ENCODE measurements around the gene TMC2.

The TMC2 gene

DNA sequence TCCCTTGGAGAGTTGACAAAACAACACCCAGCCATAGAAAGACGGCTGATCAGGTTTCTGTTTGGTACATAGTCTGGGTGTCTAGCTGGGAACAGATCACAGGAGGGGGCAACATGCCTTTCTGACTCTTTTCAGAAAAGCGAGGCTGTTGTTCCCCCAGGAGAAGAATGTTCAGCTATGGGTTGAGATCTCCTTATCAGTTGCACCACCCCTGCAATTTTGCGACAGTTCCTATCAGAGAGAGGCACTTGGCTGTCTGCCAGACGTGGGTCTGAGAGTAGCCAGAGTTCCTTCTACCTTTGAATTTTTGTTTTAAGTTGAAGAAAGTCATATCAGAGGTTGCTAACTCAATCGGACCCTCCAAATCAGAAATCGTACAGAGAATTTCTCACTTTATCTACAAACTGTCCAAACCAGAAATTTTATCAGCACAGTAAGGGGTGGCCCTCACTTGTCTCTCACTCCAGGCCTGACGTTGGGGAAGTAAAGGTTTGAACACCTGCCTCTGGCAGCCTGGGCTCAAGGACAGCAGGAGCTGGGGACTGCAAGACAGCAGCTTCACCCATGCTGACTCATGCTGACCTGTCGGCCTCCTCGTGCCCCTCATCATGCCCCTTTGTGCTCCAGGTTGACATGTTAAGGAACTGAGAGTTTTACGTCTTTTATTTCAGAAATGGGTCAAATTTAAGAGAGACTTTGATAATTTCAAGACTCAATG is 42.3 kb downstream of the TMC2 start:
- no peak for DNase-seq

- no peak for DNase-seq
Measured at GRCh38 chr20:2585811-2586210, 49.4 kb downstream of the TMC2 start.

DNA sequence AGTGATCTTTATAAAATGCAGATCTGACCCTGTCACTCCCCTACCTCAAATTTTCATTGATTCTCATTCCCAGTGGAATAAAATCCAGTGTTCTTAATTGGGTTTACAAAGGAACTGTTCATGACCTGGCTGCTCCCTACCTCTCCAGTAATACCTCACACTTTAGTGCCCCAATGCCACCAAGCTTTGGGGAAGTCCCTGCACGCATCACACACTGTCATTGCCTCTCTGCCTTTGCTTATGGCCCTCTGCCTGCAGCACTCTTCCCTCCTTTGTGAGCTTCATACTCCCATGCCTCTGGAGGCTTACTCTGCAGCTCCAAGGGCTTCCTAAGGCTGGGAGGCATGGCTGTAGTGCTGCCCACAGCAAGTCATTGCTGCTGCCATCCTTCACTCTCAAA is 57.4 kb downstream of the TMC2 start:
- DNase-seq: no peak

DNA sequence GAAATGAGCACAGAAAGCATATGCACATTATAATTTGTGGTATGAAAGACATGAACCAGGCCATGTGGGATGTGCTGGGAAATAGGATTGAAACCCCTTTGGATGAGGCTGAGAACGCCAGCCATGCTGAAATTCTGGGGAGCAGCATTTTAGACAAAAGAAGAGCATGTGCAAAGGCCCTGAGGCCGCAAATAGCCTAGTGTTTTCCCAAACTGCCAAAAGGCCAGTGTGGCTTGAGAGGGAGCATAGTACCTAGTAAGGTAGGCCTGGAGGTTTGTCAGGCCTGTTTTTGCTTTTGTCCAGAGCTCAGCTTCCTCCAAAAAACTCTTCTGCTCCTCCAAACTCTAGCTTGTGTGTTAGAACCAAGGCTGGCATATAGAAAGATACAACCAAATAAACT is 58.7 kb downstream of the TMC2 start:
- no peak for DNase-seq

GRCh38 chr20:2596673-2597279 is 60.4 kb downstream of the TMC2 start:
- DNase-seq: no peak

DNA sequence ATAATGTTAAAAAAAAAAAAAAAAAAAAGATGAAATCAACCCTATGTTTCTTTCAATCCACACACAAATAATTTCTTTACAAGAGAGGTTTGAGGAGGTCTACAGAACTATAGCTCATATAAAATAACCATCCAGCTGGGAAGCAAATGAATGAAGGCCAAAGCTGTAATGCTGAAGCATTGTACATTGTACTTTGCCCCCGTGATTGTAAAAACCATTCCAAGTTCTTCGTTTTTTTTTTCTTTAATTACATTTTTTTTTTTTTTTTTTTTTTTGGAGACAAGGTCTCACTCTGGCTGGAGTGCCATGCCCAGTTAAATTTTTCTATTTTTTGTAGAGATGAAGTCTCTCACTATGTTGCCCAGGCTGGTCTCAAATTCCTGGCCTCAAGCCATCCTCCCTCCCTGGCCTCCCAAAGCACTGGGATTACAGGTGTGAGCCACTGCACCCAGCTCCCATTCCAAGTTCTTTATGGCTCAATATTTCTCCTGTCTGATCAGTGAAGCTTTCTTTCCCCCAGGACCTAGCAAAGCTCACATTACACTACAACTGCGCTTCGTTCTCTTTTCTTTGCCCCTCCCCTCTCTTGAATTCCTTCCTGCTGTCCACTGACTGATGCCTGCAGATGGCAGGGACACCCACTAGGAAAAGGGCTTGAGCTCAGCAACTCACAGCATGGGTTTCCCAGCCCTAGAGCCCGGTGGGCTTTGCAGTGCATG is 63.1 kb downstream of the TMC2 start:
- DNase-seq: no peak

- no peak for DNase-seq
Measured at GRCh38 chr20:2602046-2602735, 65.8 kb downstream of the TMC2 start.

GRCh38 chr20:2602746-2603145 is 66.4 kb downstream of the TMC2 start:
- no peak for DNase-seq

GRCh38 chr20:2603816-2604505 is 67.6 kb downstream of the TMC2 start:
- DNase-seq: no peak

GRCh38 chr20:2604506-2604835 is 68.1 kb downstream of the TMC2 start:
- no peak for DNase-seq

DNA sequence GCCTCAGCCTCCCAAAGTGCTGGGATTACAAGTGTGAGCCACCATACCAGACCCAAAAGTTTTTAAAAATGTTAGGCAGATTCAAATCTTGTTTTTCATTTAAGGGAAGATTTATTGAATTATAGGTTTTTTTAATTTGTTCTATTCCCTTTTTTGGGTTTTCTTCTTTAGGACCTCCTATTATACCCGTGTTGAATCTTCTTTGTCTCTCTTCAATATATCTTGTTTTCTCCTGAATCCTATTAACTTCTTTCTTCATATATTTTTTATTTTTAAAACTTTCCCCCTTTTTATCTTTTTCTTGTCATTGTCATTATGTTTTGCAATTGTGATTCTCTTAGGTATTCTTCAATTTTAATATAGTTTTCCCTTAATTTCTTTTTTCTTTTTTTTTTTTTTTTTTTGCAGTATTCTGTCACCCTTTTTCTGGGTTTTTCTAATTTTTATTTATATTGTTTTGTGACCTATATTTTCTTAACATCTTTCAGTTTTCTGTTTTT is 70.2 kb downstream of the TMC2 start:
- DNase-seq: no peak

DNA sequence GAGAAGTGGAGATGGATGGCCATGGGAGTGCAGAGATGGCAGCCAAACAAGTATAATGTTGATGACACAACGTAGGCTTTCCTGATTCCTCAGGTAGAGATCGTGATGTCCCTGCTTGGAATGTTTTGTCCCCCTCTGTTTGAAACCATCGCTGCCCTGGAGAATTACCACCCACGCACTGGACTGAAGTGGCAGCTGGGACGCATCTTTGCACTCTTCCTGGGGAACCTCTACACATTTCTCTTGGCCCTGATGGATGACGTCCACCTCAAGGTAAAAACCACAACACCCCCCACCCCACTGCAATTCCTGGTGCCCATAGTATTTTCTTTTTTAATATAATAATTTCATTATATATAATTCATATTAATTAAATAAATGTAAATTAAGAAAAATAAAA is 74.0 kb downstream of the TMC2 start:
- DNase-seq: no peak

- DNase-seq: no peak
Measured at GRCh38 chr20:2610941-2611720, 74.8 kb downstream of the TMC2 start.

DNA sequence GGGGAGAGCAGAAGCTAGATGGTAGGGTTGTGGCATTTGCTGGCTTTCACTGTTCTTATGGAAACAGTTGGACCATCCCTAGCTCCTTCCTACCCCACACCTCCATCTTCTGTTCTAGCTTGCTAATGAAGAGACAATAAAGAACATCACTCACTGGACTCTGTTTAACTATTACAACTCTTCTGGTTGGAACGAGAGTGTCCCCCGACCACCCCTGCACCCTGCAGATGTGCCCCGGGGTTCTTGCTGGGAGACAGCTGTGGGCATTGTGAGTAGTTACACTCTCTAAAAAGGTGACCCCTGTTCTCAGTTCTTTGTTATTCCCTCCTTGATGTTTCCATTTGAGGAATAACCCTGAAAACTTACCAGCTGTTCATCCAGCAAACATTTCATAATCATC is 75.7 kb downstream of the TMC2 start:
- DNase-seq: no peak

DNA sequence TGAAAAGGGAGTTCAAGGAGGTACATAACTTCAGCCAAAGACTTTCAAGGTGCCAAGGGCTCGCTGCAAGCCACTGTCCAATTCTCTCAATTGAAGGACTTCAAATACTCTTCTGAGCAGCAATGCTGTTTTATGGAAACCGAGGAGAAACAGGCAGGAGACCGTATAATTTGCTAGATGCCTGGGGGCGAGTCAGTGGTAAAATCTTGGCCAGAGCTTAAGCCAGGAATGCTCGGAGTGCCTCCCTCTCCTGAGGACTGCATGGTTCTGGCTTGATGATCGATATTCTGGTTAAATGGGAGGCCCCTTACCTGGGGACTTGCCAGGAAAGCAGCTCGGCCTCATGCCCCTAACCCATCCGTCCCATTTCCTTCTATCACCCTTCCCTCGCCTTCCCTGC is 80.3 kb downstream of the TMC2 start:
- DNase-seq: no peak

DNA sequence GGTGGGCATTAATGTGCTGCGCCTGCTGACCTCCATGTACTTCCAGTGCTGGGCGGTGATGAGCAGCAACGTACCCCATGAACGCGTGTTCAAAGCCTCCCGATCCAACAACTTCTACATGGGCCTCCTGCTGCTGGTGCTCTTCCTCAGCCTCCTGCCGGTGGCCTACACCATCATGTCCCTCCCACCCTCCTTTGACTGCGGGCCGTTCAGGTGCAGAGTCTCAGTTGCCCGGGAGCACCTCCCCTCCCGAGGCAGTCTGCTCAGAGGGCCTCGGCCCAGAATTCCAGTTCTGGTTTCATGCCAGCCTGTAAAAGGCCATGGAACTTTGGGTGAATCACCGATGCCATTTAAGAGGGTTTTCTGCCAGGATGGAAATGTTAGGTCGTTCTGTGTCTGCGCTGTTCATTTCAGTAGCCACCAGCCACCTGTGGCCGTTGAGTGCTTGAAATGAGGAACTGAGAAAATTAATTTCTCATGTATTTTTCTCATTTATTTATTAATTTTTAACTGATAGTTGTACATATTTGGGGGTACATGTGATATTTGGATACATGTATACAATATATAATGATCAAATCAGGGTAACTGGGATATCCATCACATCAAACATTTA is 80.8 kb downstream of the TMC2 start:
- no peak for DNase-seq

DNA sequence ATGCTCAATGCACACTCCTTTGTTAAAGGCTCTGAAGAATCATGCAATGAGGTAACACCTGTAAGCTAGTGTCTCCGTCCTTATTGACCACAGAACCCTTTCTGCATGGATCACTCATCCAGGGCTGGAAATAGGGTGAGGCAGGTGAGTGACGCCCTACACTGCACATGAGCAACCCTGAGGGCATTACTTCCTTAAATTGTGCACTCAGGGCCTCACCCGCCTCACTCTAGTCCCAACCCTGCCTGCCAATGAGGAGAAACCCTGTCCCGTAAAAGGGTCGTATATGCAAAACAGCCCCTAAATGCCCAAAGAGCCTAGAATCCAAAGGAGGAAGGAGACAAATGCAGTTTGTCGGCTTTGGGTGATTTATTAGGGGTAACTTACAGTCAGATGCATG is 82.4 kb downstream of the TMC2 start:
- DNase-seq: no peak

GRCh38 chr20:2619337-2619736 is 83.0 kb downstream of the TMC2 start:
- DNase-seq: no peak

GRCh38 chr20:2619961-2620595 is 83.7 kb downstream of the TMC2 start:
- no peak for DNase-seq

DNA sequence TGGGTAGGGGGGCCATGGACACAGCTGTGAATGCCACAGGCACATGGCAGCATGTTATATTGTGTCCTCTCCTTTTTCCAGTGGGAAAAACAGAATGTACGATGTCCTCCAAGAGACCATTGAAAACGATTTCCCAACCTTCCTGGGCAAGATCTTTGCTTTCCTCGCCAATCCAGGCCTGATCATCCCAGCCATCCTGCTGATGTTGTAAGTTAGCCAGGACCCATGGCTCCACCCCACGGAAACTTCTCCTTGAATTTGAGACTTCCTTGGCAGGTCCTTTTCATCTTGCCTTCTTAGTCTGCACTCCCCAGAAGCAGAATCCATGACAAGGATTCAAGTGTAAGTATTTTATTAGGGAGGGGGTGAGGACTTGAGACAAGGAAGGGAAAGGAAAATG is 87.8 kb downstream of the TMC2 start:
- no peak for DNase-seq

- DNase-seq: no peak
Measured at GRCh38 chr20:2625062-2625461, 88.7 kb downstream of the TMC2 start.

All from activated T-cell treated with anti-CD3 and anti-CD28 coated beads, Interleukin-2, amount 50 U/mL, for 1 hour (primary cell).